HG03060 (cell line): ENCODE data around the gene COL26A1.

Experiments
- ATAC-seq: cut with Tn5 transposase; IDR thresholded peaks from one replicate; pipeline ENCODE4 v1.9.1; 2021; ENCODE audit warnings: low read depth, moderate number of reproducible peaks; ENCODE audit not compliant: unreplicated experiment

Gene COL26A1

DNA sequence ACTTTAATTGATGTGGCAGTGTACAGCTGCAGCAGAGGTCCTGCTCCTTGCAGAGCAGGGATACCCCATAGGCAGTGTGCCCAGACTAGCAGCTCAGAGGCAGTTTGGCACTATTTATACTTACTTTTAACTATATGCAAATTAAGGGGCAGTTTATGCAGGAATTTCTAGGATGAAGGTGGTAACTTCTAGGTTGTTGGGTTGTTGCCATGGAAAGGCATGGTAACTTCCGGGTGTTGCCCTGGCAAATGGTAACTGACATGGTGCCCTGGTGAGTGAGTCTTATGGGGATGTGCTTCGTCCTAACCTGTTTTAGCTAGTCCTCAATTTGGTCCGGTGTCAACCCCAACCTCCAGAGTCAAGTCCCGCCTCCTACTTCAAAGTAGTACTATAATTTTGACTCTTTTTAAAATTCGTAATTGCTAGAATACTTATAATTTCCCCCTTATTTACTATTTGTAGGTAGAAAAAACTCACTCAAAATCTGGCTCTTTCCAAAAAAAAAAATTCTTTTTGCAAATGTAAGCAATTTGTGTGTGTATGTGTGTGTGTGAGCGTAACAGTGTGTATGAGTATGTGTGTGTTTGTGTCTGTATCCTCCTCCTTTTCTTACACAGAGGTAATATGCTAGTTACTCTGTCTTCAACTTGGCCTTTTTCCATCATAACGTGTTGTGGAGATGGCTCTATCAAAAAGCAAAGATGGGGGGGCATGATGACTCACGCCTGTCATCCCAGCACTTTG lies 5.9 kb downstream of the COL26A1 start:
- ATAC-seq = no peak

DNA sequence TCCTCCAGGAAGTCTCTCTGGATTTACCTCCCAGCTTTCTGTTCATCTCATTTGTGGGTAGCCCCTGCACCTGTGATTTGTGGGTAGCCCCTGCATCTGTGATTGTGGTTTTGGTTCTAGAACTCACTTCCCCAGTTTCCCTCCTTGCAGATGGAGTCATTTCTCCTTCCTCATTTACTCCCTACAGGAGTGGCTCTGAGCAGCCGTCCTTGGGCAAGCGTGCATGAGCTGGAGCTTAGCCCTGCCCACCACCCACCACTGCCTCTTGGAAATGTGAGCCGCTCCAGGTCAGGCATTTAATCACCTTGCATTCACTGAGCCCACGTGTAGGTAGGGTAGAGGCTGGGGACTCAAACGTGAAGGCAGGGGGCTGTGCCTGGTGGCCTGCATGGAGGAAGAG lies 8.2 kb downstream of the COL26A1 start:
- ATAC-seq = no peak

DNA sequence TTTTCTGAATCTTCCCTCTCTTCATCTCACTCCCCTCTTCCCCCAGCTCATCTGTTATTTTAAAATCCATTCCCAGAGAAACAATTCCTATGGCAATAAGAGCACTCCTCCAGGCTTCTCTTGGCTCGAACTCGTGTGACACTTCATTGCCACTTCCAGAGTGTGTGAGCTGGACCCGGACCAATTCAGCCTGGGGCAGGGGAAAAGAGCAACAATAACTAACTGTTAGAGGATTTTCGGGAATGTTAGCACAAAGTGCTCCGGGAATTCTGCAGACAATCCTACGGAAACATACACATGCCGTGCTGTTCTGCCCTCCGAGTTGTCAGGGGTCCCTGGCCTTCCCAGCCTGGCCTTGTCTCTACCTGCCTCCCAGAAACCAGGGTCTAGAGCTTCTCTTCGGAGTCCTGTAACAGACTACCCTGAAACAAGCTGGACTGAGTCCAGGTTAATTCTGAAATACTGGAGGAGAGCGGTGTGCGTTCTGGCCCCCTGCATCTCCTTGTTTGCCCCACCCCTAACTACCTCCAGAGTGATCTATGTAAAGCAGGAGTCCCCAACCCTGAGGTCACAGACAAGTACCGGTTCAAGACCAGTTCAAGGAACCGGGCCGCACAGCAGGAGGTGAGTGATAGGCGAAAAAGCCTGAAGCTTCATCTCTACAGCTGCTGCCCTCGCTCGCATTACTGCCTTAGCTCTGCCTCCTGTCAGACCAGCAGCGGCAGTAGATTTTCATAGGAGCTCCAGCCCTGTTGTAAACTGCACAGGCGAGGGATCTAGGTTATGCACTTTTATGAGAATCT lies 11.3 kb downstream of the COL26A1 start:
- no peak for ATAC-seq

- no peak for ATAC-seq
Observed at GRCh38 chr7:101374990-101375389, 12.3 kb downstream of the COL26A1 start.

DNA sequence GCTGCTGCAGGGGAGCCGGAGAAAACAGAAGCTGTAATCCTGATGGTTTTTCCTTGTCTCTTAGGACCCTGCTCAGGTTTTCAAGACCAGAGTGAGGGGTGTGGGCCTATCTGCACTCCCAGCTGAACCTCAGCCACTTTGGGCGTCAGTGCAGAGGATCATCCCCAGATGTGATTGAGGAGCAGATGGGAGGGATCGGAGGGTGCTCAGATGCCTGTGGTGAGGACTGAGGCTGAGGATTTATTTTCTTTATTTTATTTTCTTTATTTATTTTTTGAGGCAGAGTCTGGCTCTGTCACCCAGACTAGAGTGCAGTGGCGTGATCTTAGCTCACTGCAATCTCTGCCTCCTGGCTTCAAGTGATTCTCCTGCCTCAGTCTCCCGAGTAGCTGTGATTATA lies 13.9 kb downstream of the COL26A1 start:
- no peak for ATAC-seq

DNA sequence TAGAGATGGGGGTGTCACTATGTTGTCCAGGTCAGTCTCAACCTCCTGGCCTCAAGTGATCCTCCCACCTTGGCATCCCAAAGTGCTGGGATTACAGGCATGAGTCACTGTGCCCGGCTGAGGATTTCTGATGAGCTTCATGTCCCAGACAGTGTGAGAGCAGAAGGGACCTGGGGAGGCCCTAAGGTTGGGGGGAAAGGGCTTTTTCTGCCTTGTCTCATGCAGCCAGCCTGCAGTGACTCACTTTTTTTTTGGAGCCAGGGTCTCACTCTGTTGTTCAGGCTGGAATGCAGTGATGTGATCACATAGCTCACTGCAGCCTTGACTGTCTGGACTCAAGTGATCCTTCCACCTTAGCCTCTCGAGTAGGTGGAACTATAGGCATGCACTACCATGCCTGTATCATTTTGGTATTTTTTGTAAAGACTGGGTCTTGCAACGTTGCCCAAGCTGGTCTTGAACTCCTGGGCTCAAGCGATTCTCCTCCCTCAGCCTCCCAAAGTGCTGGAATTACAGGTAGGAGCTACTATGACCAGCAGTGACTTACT lies 14.6 kb downstream of the COL26A1 start:
- ATAC-seq = no peak

DNA sequence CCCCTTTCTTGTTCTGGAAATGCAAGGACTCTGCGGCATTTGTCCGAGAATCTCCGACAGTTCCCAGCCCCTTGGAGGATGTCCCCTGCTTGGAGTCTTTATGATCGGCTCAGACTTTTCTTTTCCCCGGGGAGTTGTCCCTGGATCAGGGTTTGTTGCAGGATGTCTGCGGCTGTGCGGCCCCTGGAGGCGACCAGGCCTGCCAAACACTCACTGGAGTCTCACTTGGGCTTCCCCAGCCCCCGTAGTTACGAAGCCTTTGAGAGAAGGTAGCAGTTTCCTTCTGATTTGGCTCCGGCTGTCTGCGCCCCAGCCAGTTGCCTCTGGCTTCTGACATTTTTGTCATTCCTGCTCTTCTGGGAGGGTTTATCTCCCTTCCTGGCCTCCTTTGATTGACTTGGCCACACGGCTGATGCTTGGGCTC lies 16.1 kb downstream of the COL26A1 start:
- ATAC-seq = no peak

DNA sequence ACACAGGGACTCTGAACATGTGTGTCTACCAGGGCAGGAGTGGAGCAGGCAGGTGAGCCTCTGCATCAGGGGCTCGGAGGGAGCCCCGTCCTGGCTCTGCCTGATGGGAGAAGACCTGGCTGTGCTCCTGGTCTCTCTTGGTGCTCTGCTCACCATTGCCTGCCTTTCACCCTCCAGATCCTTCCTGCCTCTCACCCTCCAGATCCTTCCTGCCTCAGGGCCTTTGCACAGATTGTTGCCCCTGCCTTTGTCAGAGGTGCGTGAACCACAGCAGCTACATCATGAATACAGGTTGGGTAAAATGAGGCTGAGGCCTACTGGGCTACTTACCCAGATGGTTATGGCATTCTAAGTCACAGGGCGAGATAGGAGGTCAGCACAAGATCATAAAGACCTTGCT lies 16.6 kb downstream of the COL26A1 start:
- no peak for ATAC-seq

DNA sequence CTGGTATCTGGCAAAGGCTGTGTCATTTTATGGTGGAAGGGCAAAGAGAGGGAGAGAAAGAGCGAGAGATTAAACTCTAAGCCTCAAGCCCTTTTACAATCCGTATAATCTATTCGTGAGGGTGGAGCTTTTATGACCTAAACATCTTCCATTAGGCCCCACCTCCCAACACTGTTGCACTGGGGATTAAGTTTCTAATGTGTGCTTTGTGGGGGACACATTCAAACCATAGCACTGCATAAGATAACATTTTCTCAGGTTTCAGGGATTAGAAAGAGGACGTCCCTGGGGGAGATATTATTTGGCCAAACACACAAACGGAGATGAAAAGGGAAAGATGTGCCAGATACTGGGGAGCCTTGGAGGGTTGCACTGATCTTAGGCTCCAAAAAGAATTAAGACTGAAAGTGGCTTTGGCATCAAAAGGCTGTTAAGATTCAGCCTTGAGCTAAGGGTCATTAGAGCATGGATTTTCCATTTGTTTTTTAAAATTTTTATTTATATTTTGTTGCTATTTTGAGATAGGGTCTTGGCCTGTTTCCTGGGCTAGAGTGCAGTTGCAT lies 19.0 kb downstream of the COL26A1 start:
- no peak for ATAC-seq

DNA sequence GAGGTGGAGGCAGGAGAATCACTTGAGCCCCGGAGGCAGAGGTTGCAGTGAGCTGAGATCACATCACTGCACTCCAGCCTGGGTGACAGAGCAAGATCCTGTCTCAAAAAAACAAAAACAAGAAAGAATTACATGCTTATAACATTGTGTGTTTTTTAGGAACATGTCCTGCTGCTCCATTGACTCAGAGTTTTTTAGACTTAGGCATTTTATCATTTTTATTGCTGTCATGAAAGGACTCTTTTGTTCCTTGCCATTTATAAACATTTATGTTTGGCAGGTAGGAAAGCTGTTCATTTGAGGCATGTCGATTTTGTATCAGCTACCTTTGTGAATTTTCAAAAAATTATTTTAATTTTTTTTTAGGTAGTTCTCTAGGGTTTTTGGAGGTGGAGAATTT lies 20.3 kb downstream of the COL26A1 start:
- no peak for ATAC-seq

GRCh38 chr7:101386177-101386557 lies 23.5 kb downstream of the COL26A1 start:
- no peak for ATAC-seq

DNA sequence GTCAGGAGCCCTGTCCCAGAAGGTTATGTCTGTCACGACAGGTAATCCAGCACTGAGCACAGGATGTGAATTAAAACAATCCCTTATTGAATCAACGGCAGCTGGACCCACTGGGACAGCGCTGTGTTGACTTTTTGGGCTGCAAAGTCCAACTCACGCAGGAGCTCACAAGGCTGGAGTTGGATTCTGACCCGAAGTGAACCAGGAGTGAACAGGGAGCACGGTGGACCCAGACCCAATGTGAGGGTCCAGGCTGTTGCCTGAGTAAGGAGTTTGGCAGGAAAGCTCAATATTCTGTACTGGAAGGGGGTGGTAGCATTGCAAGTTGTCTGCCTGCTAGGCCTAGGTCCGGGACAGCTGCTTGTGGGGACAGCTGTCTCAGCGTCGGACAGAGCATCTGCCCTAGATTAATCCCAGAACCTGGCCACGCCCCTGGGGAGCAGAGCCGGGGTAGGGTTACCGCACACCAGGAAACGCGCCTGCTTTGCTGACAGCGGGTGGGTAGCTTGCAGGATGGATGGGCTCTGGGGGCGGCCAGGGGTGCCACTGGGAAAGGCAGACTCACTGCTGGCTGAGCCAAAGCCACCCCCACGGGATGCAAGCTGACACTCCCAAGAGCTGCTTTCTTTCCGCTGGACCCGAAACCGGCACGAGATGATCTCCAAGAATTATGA lies 24.0 kb downstream of the COL26A1 start:
- no peak for ATAC-seq

GRCh38 chr7:101390901-101391301 lies 28.2 kb downstream of the COL26A1 start:
- no peak for ATAC-seq

- ATAC-seq = no peak
Observed at GRCh38 chr7:101391991-101392390, 29.3 kb downstream of the COL26A1 start.

DNA sequence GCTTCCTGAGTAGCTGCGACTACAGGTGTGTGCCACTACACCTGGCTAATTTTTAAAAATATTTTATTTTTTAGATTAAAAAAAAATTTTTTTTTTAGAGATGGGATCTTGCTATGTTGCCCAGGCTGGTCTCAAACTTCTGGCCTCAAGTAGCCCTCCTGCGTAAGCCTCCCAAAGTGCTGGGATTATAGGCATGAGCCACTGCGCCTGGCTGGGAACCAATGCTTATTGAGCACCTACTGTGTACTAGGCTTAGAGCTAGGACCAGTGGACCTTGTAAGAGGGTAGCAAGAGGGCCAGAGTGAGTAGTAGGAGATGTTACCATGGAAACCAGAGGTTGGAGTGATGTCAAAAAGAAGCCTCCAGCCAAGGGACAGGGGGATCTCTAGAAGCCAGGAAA lies 31.2 kb downstream of the COL26A1 start:
- ATAC-seq = no peak

- ATAC-seq = no peak
Observed at GRCh38 chr7:101395376-101395775, 32.7 kb downstream of the COL26A1 start.

DNA sequence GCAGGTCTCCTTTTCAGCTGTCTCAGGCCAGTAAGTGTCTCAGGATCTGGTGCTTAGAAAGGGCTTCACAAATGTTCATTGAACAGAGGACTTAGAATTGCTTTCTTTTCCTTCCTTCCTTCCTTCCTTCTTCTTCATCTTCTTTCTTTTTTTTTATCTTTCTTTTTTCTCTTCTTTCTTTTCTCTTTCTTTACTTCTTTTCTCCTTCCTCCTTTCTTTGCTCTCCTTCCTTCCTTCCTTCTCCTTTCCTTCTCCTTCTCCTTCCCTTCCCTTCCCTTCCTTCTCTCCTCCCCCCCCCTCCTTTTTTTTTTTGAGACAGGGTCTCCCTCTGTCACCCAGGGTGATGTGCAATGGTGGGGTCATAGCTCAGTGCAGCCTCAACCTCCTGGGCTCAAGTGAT lies 34.6 kb downstream of the COL26A1 start:
- ATAC-seq = no peak

GRCh38 chr7:101397770-101398324 lies 35.2 kb downstream of the COL26A1 start:
- no peak for ATAC-seq

GRCh38 chr7:101398396-101399289 lies 36.0 kb downstream of the COL26A1 start:
- no peak for ATAC-seq

GRCh38 chr7:101399759-101400158 lies 37.1 kb downstream of the COL26A1 start:
- no peak for ATAC-seq
